IMR-90 (cell line): Measurements from ENCODE around the gene RHBDL1.

Experiments
- CEBPB ChIP-seq: IDR thresholded peaks from 2 replicates; pipeline ENCODE4 v1.6.1; 2012; ENCODE audit warnings: low read depth, low read length, improper control_type of control experiment
- POLR2A ChIP-seq: IDR thresholded peaks from 2 replicates; pipeline ENCODE4 v1.6.1; 2012; ENCODE audit warnings: mild to moderate bottlenecking, low read depth, low read length
- RAD21 ChIP-seq: IDR thresholded peaks from 2 replicates; pipeline ENCODE4 v1.6.1; 2012; ENCODE audit warnings: low read length, improper control_type of control experiment
- RCOR1 ChIP-seq: IDR thresholded peaks from 2 replicates; pipeline ENCODE4 v1.6.1; 2012; ENCODE audit warnings: mild to moderate bottlenecking, low read length, improper control_type of control experiment; ENCODE audit not compliant: insufficient replicate concordance
- RFX5 ChIP-seq: IDR thresholded peaks from 2 replicates; pipeline ENCODE4 v1.8.0; 2012; ENCODE audit warnings: low read depth, mild to moderate bottlenecking, low read length, moderate library complexity
- TF ChIP-seq, protein P1 (sequence below): conservative IDR thresholded peaks from 2 replicates; pipeline ENCODE4 v1.5.1; 2012; ENCODE audit warnings: mild to moderate bottlenecking, low read depth, low read length, improper control_type of control experiment
- TF ChIP-seq, protein P2 (sequence below): fragments of 150-350 bp; IDR thresholded peaks from 2 replicates; pipeline ENCODE4 v1.6.1; 2016; ENCODE audit warnings: low read depth, mild to moderate bottlenecking, low read length, moderate library complexity, borderline replicate concordance

- TF ChIP-seq, protein P1, sequence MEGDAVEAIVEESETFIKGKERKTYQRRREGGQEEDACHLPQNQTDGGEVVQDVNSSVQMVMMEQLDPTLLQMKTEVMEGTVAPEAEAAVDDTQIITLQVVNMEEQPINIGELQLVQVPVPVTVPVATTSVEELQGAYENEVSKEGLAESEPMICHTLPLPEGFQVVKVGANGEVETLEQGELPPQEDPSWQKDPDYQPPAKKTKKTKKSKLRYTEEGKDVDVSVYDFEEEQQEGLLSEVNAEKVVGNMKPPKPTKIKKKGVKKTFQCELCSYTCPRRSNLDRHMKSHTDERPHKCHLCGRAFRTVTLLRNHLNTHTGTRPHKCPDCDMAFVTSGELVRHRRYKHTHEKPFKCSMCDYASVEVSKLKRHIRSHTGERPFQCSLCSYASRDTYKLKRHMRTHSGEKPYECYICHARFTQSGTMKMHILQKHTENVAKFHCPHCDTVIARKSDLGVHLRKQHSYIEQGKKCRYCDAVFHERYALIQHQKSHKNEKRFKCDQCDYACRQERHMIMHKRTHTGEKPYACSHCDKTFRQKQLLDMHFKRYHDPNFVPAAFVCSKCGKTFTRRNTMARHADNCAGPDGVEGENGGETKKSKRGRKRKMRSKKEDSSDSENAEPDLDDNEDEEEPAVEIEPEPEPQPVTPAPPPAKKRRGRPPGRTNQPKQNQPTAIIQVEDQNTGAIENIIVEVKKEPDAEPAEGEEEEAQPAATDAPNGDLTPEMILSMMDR, result no peak
- no peak for TF ChIP-seq POLR2A
- TF ChIP-seq RFX5, result no peak
- no peak for TF ChIP-seq RCOR1
- no peak for TF ChIP-seq CEBPB
- TF ChIP-seq, protein P2, sequence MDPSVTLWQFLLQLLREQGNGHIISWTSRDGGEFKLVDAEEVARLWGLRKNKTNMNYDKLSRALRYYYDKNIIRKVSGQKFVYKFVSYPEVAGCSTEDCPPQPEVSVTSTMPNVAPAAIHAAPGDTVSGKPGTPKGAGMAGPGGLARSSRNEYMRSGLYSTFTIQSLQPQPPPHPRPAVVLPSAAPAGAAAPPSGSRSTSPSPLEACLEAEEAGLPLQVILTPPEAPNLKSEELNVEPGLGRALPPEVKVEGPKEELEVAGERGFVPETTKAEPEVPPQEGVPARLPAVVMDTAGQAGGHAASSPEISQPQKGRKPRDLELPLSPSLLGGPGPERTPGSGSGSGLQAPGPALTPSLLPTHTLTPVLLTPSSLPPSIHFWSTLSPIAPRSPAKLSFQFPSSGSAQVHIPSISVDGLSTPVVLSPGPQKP, result no peak
- TF ChIP-seq RAD21, result no peak
Measured at GRCh38 chr16:674968-675883, at the start of gene RHBDL1.
